Measurements from ENCODE around the gene EPAS1. TPM values are rescaled to one million over a fixed set of nuclear protein-coding genes. Genes with fewer than 3 reads are reported as not detected.

The EPAS1 gene
- total RNA-seq, 4 donors from 2014 or later = 124 to 563 (median 182) TPM

DNA sequence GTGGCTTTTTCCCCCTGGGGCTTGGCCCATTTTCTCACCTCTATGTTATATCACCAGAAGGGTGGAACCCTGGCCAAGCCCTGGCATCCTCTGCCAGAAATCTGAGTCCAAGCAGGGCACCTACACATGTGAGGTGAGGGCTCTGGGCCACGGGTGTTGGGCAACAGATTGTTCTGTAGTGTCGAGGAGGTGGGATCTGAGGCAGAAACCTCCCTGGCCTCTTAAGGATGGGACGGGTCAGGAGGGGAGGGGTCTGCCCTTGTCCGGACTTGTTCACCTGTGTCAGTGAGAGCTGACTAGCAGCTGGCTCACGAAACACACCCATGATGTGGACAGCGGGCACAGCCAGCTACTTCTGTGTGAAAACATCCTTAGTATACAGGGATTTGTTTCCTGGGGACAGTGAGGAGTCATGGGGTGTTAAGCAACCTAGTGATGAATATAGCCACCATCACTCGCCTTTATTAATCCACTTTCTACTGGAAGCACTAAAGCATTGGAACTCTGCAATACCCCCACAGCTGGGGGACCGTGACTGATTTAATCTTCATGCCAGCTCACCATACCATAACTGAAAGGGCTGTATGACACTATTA lies 35.6 kb downstream of the EPAS1 start:
- no peak for DNase-seq
- Histone ChIP-seq H3K27ac (peak overlapping the region in 2 of 3 donors; percentile 68 to 75), H3K27me3 (no peaks in the 10 kb centered on the region), H3K9me3 (no peaks in the 10 kb centered on the region), H3K4me1 (peaks cover 66 to 83% of the 10 kb centered on the region in 2 donors), H3K36me3 (no peaks in the 10 kb centered on the region), H3K4me3 (replicated peaks in 1 of 3) (no peak overlapping the region)
- 77 to 81% methylated on average over 8 of the region's 8 CpGs for WGBS, 2 donors
- intact Hi-C loops (cut with DNase I) = no loop called here
- TF ChIP-seq CTCF (IDR thresholded peaks at IDR 0.05) (no peak), POLR2A (IDR thresholded peaks at IDR 0.05) (no peak)

DNA sequence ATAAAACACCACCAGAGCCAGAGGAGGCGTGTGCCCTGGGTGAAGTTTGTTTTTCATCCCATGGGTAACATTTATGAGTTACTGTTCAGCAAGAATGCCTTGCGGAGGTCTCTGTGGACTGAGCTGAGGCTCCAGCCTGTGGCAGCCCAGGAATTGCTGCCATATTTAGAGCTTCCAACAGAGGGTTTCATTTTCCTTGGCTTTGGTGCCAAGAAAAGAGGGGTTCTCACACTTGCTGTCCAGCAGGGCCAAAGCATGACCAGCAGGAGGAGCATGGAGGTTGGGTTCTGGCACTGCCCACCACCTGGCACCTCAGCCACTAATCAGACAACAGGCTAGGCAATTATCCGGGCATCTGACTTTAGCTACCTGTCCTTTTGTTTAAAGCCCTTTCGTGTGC lies 36.7 kb downstream of the EPAS1 start:
- WGBS, 2 donors = 83 to 88% methylated on average over 4 of the region's 4 CpGs
- Histone ChIP-seq H3K9me3 (no peaks in the 10 kb centered on the region), H3K27ac (peak overlapping the region in 2 of 3 donors; percentile 68 to 75), H3K4me3 (replicated peaks in 1 of 3) (no peak overlapping the region), H3K36me3 (no peaks in the 10 kb centered on the region), H3K4me1 (peaks cover 74 to 83% of the 10 kb centered on the region in 2 donors), H3K27me3 (no peaks in the 10 kb centered on the region)
- TF ChIP-seq CTCF (IDR thresholded peaks at IDR 0.05) (peak in 2 of 6 experiments; percentile 4 to 28), POLR2A (IDR thresholded peaks at IDR 0.05) (no peak)
- DNase-seq = no peak
- intact Hi-C loops (cut with DNase I) = no loop called here

DNA sequence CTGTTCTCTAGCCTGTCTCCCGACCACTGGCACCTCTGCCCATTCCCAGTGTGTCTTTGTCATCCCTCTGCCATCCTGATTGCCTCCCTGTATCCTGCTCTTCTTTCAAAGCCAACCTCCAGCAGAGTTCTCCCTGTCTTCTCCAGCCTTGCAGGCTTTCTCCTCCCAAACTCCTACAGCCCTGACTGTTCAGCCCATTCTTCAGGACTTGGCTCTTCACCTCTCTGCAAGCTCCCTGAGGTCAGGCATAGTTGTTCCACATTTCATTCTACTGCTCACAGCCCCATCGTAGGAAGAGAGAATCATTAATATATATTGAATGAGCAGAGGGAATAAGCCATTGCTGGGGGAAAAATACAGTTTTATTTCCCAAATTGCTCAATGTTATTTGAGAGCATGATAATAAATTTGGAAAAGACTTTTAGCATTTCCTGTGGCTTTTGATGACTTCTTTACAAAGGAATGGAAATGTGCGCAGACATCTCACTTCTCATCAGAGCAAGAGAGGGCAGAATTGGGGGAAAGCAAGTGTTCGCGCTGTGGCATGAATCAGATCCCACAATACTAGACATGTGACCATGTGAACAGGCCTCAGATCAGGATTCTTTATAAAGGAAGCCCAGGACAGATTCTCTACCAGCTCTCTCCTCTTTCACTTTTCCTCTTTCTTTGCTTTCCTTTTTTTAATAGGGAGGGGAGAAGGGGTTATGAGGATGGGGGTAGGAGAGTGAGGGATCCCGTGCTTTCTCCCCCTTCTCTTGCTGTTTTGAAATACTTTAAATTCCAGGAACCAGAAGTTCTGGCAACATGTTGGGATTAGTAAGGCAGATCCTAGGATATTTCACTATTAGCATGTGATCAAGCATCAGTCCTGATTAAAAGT lies 37.4 kb downstream of the EPAS1 start:
- Histone ChIP-seq H3K27ac (peak overlapping the region; percentile 46 to 75 (median 68)), H3K9me3 (no peaks in the 10 kb centered on the region), H3K36me3 (no peaks in the 10 kb centered on the region), H3K4me3 (replicated peaks in 1 of 3) (no peak overlapping the region), H3K4me1 (peaks cover 74 to 88% of the 10 kb centered on the region in 2 donors), H3K27me3 (no peaks in the 10 kb centered on the region)
- 64% methylated on average over 6 of the region's 6 CpGs for WGBS, 2 donors
- no peak for DNase-seq
- intact Hi-C loops (cut with DNase I) = no loop called here
- TF ChIP-seq POLR2A (IDR thresholded peaks at IDR 0.05) (no peak), CTCF (IDR thresholded peaks at IDR 0.05) (no peak)

- no peaks in the 10 kb centered on the region for H3K27me3 ChIP-seq
- TF ChIP-seq POLR2A (IDR thresholded peaks at IDR 0.05) (no peak), CTCF (IDR thresholded peaks at IDR 0.05) (no peak)
- H3K27ac ChIP-seq = peak overlapping the region; percentile 46 to 75 (median 68)
- peaks cover 74 to 87% of the 10 kb centered on the region in 2 donors for H3K4me1 ChIP-seq
- H3K36me3 ChIP-seq = no peaks in the 10 kb centered on the region
- DNase-seq = peak; percentile 53 to 58
- H3K4me3 ChIP-seq (replicated peaks in 1 of 3) = no peak overlapping the region
- WGBS, 2 donors = 33 to 38% methylated on average over 22 of the region's 22 CpGs
- intact Hi-C loops (cut with DNase I) = no loop called here
- no peaks in the 10 kb centered on the region for H3K9me3 ChIP-seq
Measured at GRCh38 chr2:46335391-46336282, 38.4 kb downstream of the EPAS1 start.

All from thyroid gland (tissue), 4 donors.